Amniotic stem cell (primary cell): Measurements from ENCODE around the gene PAM16.
A peak's percentile ranks its signal among the peaks of the same experiment; 100 is the strongest.

Source experiments
- DNase-seq: peaks from one replicate; lab custom pipeline; 2025; lab: John Stamatoyannopoulos, UW

Gene PAM16

GRCh38 chr16:4298761-4299522, 52.2 kb downstream of the PAM16 start:
- DNase-seq: peak; percentile 92

- no peak for DNase-seq
These were observed 53.6 kb downstream of the PAM16 start for GRCh38 chr16:4297480-4297879.

- no peak for DNase-seq
These were observed 55.5 kb downstream of the PAM16 start for GRCh38 chr16:4295581-4295980.

- peak; percentile 72 for DNase-seq
These were observed 57.2 kb downstream of the PAM16 start for GRCh38 chr16:4293822-4294457.

GRCh38 chr16:4293181-4293716, 57.9 kb downstream of the PAM16 start:
- DNase-seq: no peak

- DNase-seq: no peak
These were observed 59.4 kb downstream of the PAM16 start for GRCh38 chr16:4291699-4292098.
